Panc1 (cell line): ENCODE measurements around the gene LRRC3B. TPM values are rescaled to one million over a fixed set of nuclear protein-coding genes. Genes with fewer than 3 reads are reported as not detected.

Source experiments
- ATAC-seq: fragments of 200-7000 bp; cut with Tn5 transposase; 2 replicates; pipeline ENCODE4 v1.9.1; 2020; ENCODE audit warnings: mild to moderate bottlenecking, moderate library complexity
- BruUV-seq: library from RNA; stranded (reverse); fragments of 400-500 nt; replicated peaks from 2 replicates; lab custom pipeline; 2021; lab: Mats Ljungman, UMichigan
- CTCF ChIA-PET: fragments of 300-600 bp; sonication (Branson Sonifier 250); formaldehyde crosslinking; loops from one replicate; lab custom pipeline; 2022; ENCODE audit warnings: antibody characterized with exemption; lab: Charles Lee
- POLR2A ChIA-PET: fragments of 300-600 bp; sonication (Branson Sonifier 250); formaldehyde crosslinking; loops from one replicate; lab custom pipeline; 2022; ENCODE audit warnings: antibody characterized with exemption; lab: Charles Lee
- DNase-seq: peaks from one replicate; pipeline ENCODE4 v3.0.0-alpha.2; 2010; ENCODE audit warnings: low read depth, low spot score
- H3K27ac ChIP-seq: 2 replicates; pipeline ENCODE4 v1.5.1; 2011; ENCODE audit warnings: mild to moderate bottlenecking, low read length, inconsistent platforms
- H3K27me3 ChIP-seq: fragments of 200-500 bp; sonication (Bioruptor generic); 2 replicates; pipeline ENCODE4 v1.6.0; 2014; ENCODE audit warnings: low read length, inconsistent platforms; ENCODE audit not compliant: control insufficient read depth, insufficient read depth
- H3K36me3 ChIP-seq: fragments of 200-500 bp; sonication (Bioruptor generic); 2 replicates; pipeline ENCODE4 v1.5.1; 2014; ENCODE audit warnings: inconsistent platforms, mild to moderate bottlenecking, low read length, moderate library complexity; ENCODE audit not compliant: control insufficient read depth, insufficient read depth
- H3K4me1 ChIP-seq: 2 replicates; pipeline ENCODE4 v1.5.1; 2011; ENCODE audit warnings: inconsistent platforms, mild to moderate bottlenecking, low read length, moderate library complexity; ENCODE audit not compliant: control insufficient read depth, insufficient read depth
- H3K4me3 ChIP-seq, 2 experiments: 2 replicates each; pipeline ENCODE4 v1.5.1; 2011 to 2012; ENCODE audit warnings: low read depth in 2 of 2, low read length in 2 of 2, mild to moderate bottlenecking in 2 of 2, inconsistent platforms in 1 of 2, moderate library complexity in 1 of 2
- H3K9me3 ChIP-seq: fragments of 200-500 bp; sonication (Bioruptor generic); 2 replicates; pipeline ENCODE4 v1.5.1; 2014; ENCODE audit warnings: low read depth, mild to moderate bottlenecking, inconsistent platforms, low read length, moderate library complexity; ENCODE audit not compliant: control insufficient read depth, insufficient read depth
- CTCF ChIP-seq: fragments of 450-650 bp; IDR thresholded peaks from 2 replicates; pipeline ENCODE4 v1.5.1; 2017; ENCODE audit warnings: mild to moderate bottlenecking
- POLR2AphosphoS5 ChIP-seq: IDR thresholded peaks from 2 replicates; pipeline ENCODE4 v1.6.1; 2012; ENCODE audit warnings: mild to moderate bottlenecking, low read depth, low read length, moderate library complexity
- REST ChIP-seq, 2 experiments: IDR thresholded peaks; 2 replicates each; pipeline ENCODE4 v1.6.1; 2011 to 2012; ENCODE audit warnings: low read depth in 2 of 2, control low read depth in 1 of 2, low read length in 1 of 2, mild to moderate bottlenecking in 1 of 2, moderate library complexity in 1 of 2; ENCODE audit not compliant: insufficient read depth in 1 of 2
- SIN3A ChIP-seq: IDR thresholded peaks from 2 replicates; pipeline ENCODE4 v1.6.1; 2012; ENCODE audit warnings: low read depth, mild to moderate bottlenecking, low read length, moderate library complexity, borderline replicate concordance; ENCODE audit not compliant: insufficient read depth
- TCF7L2 ChIP-seq: IDR thresholded peaks from 2 replicates; pipeline ENCODE4 v1.6.1; 2011; ENCODE audit warnings: mild to moderate bottlenecking, low read depth, low read length, inconsistent platforms
- in situ Hi-C: cut with HindIII; loops from 2 replicates; pipeline ENCODE4 v1.10.0; 2016; ENCODE audit warnings: low sequenced_read_pairs, low pct_unique_long_range_greater_than_20kb
- intact Hi-C: fragments of 100-400 bp; cut with micrococcal nuclease; formaldehyde crosslinking; loops from one replicate; pipeline ENCODE4 v1.10.0; 2022; ENCODE audit not compliant: unreplicated experiment
- total RNA-seq: library from RNA; stranded (reverse); gene quantifications from one replicate; pipeline ENCODE4 v1.2.1, GENCODE V29; 2021; ENCODE audit not compliant: unreplicated experiment

LRRC3B gene
- total RNA-seq, 1 experiment from 2014 or later = not detected

GRCh38 chr3:26750263-26750662 lies 127.7 kb downstream of the LRRC3B start:
- Histone ChIP-seq H3K4me1 (no peaks in the 10 kb centered on the region), H3K27me3 (no peaks in the 10 kb centered on the region), H3K4me3 (no peak overlapping the region), H3K9me3 (no peaks in the 10 kb centered on the region), H3K27ac (no peak overlapping the region), H3K36me3 (no peaks in the 10 kb centered on the region)
- intact Hi-C loops (no loop called here), in situ Hi-C loops (no loop called here)
- no peak for TF ChIP-seq POLR2AphosphoS5
- TF ChIP-seq CTCF = no peak
- TF ChIP-seq TCF7L2 = no peak
- TF ChIP-seq SIN3A = no peak
- TF ChIP-seq REST (IDR thresholded peaks at IDR 0.05; ENCODE audit: insufficient read depth in 1 of 2, low read depth in 2 of 2, low read length in 1 of 2) = no peak
- BruUV-seq = no TSS peak
- ATAC-seq = no peak
- ChIA-PET POLR2A (no interaction called here), CTCF (no interaction called here)
- no peak for DNase-seq

- no peaks in the 10 kb centered on the region for H3K27me3 ChIP-seq
- in situ Hi-C loops = no loop called here
- no TSS peak for BruUV-seq
Observed at GRCh38 chr3:26752466-26752865, 129.9 kb downstream of the LRRC3B start.

More at GRCh38 chr3:26752466-26752865, 129.9 kb downstream of the LRRC3B start:
- no peak for DNase-seq
- Histone ChIP-seq H3K27ac (no peak overlapping the region), H3K36me3 (no peaks in the 10 kb centered on the region), H3K4me3 (no peak overlapping the region), H3K9me3 (no peaks in the 10 kb centered on the region), H3K4me1 (no peaks in the 10 kb centered on the region)
- TF ChIP-seq POLR2AphosphoS5 = no peak
- no peak for TF ChIP-seq REST (IDR thresholded peaks at IDR 0.05; ENCODE audit: insufficient read depth in 1 of 2, low read depth in 2 of 2, low read length in 1 of 2)
- no peak for TF ChIP-seq CTCF
- TF ChIP-seq SIN3A = no peak
- no peak for TF ChIP-seq TCF7L2
- intact Hi-C loops = no loop called here
- CTCF ChIA-PET = no interaction called here
- no peak for ATAC-seq
- POLR2A ChIA-PET = no interaction called here
